Non-pigmented ciliary epithelial cell (primary cell): ENCODE measurements around the gene ZFAND3.
"Not testable (repeated sequence)": the region's sequence is repeated elsewhere in the genome, so short reads cannot be mapped to it uniquely, and the experiment has no call there.

Source experiments
- DNase-seq: peaks from one replicate; pipeline ENCODE4 v3.0.0-alpha.2; 2010; ENCODE audit warnings: low read depth

The ZFAND3 gene

GRCh38 chr6:37865504-37865903 lies 46.0 kb downstream of the ZFAND3 start:
- DNase-seq = no peak

DNA sequence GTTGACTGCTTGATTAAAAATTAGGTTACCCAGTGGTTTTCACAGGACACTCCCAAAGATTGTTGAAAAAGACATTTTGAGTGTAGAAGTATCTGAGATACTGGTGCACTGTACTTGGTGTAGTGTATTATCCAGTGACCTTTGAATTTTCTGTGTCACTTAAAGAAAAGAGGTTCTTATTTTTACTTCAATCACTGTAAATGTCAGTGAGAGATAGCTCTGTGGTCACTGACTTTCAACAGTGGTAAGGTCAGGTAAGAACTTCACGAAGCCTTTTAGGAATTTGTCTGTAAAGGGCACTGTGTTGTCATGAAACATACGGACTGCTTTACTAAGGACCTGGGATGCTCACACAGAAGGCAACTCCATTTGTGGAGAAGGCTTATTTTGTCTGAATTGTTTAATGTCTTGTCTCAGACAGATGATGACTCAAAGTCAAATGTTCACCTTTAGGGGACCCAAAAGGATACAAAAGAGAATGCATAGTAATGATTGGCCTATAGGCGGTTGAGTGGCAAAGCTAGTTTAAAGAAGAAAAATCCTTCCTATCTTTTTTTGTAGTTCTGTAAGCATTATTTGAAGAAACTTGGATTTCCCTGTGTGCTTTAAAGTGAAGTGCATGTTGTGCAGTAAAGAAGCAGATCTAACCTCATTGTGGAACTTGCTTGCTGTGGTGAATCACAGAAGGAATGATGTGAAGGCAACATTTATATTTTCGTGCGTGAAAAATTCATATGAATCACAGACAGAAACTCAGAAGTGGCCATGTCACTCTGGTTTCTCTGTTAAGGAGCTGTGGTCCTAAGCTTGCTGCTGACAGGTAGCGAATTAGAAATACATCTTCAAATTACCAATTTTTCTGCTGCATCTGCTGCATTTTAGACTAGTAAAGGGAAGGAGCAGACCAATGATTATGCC lies 47.3 kb downstream of the ZFAND3 start:
- no peak for DNase-seq

DNA sequence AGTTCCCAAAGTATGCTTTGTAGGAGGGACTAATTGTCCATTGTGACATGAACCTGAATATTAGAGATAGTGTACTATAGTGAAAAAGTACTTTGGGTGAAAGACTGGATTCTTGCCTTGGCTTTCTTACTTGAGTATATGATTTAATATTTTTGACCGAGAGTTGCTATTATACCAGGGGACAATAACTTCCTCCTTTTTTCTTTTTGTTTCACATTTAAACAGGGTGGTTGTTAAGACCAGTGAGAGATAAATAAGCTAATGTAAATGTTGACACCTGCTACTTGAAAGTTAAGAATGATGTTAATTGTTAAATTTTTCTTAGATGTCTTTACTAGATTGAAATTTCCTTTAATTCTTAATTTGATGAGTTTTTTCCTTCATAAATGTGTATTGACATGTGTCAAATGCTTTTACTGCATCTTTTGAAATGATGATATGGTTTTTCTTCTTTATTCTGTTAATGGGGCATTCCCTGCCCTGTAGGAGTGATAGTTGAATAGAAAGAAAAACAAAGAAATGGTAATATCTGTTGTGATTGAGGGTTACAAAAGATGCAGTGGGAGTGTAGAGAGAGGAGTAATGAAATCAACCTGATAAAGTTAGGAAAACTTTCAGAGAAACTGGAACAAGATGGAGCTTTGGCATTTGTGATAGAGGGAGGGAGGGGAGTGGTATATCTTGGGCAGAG lies 48.4 kb downstream of the ZFAND3 start:
- DNase-seq = no peak

DNA sequence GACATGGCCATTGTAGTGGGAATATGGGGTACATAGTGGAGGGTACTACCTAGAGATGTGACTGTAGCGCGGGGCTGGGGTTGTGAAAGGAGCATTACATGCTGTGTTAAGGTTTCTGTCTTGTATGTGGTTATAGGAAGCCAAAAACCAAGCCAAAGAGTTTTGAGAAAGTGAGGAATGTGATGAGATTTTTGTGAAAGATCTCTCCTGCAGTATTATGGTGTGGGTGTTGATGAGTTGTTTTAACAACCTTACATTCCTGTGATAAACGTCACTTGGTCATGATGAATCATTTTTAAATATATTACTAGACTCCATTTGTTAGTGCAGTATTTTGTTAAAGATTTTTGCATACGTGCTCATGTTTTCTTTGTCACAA lies 48.9 kb downstream of the ZFAND3 start:
- peak; percentile 46 for DNase-seq

DNA sequence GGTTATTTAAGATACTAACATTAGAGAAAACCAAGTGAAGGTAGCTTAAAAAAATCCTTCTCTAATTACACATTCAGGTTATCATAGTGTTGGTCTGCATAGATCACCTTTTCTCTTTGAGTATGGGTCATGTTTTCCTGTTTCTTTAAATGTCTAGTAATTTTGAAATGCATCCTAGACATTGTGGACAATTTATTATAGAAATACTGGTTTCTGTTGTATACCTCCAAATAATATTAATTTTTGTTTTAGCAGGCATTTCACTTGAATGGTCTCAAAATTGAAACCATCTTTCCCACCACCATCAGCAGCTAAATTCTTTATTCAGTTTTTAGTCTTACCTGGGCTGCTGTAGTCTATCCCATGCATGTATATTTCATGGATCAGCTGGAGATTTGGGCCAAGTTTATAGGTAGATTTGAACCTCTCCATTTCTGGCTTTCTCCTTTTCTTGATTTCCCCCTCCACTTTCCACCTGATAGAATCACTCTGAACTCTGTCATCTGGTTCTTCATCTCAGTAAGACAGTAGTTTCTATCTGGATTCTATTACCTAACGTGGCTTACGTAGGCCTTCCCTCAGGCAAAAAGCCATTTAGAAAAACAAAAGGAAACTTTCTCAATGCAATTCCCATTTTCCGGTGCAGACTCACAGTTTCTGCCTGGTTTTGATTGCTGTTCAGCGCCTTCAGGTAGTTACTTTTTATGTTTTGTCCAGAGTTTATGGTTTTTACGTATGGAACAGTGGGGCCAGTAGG lies 52.3 kb downstream of the ZFAND3 start:
- no peak for DNase-seq

DNA sequence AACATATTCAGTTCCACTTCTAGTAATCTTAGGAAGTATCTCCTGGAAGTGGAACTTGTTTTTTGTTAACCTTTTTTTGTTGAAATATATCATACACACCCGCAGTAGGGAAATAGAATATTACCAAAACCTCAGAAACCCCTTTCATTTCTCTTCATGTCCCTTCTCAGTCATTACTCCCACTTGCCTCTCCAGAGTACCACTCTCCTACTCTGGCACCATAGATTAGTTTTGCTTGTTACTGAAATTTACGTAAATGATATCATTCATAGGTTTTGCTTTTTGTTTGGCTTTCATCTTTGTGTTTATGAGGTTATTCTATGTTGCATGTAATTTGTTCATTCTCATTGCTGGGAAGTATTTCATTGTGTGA lies 52.8 kb downstream of the ZFAND3 start:
- no peak for DNase-seq

DNA sequence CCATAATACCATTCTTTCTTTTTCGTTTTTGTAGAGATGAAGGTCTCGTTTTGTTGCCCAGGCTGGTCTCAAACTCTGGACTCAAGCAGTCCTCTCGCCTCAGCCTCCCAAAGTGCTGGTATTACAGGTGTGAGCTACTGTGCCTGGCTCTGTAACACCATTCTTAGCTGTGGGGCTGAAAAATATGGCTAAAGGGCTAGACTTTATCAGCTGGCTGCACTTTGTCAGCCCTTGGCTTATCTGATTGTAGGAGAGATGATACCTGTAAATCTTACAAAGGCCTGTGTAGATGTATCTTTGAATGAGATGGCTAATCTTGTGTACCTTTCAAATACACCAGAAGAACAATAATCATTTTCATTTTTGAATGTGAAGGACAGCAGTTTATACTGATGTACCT lies 55.2 kb downstream of the ZFAND3 start:
- no peak for DNase-seq

GRCh38 chr6:37875561-37876309 lies 56.2 kb downstream of the ZFAND3 start:
- no peak for DNase-seq

- DNase-seq = no peak
Observed at GRCh38 chr6:37876843-37877242, 57.3 kb downstream of the ZFAND3 start.

DNA sequence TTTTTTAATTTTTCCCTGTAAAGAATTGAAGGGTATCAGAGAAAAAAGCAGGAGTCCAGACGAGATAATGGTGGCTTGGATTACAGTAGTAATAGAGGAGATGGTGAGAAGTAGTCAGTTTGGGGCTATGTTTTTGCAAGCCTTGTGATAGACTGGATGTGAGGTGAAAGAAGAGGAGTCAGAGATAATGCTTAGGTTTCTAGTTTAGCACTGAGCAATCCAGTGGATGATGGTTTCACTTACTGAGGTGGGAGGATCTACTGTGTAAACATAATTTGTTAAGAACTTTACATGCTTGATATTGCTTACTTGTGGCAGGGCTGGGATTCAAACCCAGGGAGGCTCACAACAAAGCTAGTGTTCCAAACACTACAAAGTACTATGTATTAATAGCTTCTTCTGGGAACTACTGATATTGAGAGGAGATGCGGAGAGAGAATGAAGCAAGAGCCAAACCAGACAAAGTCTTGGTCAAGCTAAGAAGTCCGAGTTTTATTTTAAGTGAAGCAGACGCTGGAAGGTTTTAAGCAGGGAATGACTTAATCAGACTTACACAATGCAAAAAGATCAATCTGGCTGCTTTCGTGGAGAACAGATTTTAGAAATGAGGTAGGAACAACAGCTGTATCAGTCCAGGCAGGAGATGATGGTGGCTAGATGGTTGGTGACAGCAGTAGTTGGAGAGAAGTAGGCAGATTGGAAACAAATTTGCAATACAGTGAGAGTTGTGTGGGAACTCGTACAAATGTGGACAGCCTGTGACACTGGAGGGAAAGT lies 58.0 kb downstream of the ZFAND3 start:
- no peak for DNase-seq

DNA sequence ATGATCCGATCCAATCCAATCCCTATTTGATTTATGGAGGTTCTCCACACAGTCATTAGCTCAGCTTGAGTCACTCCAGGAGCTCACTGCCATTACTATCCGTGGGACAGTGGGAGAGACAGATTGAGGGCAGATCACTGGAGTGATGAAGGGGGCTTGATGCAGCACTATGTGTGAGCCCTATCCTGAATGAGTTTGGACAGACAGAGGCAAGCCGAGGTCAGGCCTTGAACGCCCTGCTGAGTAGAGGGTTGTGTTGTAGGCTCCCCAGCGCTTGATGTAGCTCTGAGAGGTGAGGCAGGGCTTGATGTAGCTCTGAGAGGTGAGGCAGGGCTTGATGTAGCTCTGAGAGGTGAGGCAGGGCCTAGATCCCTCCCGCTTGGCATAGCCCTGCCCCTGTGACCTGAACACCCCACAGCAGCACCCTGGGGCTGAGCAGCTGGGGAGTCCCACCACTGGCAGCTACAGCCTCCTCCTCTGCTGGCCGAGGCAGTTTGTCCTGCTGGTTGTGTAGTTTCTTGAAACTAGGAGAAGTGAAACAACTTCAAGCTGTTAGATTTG lies 58.7 kb downstream of the ZFAND3 start:
- no peak for DNase-seq

DNA sequence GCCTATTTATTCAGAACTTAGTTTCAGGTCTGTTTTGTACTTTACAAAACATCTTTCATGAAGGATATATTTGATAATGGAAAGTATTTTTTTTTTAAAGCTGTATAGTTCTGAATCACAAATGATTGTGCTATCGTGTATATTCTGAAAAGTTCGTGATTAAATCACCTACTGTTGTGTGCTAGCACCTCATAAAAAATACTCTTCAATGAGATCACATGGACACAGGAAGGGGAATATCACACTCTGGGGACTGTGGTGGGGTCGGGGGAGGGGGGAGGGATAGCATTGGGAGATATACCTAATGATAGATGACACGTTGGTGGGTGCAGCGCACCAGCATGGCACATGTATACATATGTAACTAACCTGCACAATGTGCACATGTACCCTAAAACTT lies 61.1 kb downstream of the ZFAND3 start:
- DNase-seq = not testable (repeated sequence)

DNA sequence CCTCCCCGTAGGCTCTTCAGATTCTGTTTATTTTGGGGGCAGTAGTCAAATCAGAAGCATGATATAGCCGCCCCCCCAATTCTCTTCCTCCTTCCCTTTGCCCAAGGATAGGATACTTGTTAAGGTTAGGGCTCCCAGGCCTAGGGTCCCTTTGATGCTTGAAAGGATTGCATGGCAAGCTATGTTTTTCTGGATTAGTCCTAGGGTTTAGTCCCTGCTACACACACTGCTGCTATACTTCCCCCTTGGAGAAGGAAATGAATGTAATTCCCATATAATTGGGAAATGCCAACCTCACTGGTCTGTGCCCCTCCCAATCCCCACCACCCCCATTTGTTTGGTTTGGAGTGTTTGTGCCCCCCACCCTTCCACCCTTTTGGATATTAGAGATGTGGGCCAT lies 62.8 kb downstream of the ZFAND3 start:
- DNase-seq = no peak

DNA sequence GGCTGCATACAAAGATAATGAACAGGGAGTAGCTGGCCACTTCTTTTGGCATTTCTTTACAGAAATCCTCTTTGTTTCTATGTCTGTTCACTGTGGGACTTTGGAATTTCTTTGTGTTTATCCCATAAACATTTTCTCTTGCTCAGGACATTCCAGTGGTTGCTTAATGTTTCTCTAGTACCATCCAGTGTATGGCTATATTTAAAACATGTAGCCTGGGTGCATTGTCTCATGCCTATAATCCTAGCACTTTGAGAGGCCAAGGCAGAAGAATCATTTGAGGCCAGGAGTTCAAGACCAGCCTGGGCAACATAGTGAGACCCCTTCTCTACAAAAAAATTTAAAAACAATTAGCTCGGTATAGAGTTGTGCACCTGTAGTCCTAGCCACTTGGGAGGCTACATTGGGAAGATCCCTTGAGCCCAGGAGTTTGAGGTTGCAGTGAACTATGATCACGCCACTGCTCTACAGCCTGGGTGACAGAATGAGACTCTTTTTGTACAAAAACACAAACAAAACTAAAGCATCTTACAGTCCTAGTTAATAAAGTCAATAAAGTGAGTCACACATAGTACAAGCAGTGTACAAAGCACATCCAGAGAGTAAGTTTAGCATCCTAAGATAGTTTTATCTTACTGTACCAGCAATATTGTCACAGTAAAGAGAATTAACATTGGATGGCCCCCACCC lies 63.3 kb downstream of the ZFAND3 start:
- DNase-seq = peak; percentile 59

GRCh38 chr6:37884548-37884947 lies 65.0 kb downstream of the ZFAND3 start:
- no peak for DNase-seq

GRCh38 chr6:37889051-37889450 lies 69.5 kb downstream of the ZFAND3 start:
- no peak for DNase-seq

DNA sequence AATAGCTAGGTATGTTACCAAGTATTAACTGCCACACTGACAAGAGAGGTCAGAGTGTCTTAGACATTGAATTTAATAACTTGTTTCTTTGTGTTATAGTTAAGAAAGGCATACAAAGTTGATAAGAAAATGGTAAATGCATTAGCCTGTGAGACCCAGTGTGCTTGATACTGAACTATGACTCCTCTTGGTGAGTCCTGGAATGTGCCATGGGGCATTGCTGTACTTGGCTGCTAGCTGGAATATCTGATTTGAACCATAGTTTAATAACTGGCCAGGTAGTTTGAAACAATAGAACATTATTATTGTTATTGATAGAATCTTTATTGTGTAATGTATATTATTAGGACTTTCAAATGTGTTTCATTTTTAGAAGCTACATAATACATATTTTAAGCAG lies 70.0 kb downstream of the ZFAND3 start:
- DNase-seq = no peak

DNA sequence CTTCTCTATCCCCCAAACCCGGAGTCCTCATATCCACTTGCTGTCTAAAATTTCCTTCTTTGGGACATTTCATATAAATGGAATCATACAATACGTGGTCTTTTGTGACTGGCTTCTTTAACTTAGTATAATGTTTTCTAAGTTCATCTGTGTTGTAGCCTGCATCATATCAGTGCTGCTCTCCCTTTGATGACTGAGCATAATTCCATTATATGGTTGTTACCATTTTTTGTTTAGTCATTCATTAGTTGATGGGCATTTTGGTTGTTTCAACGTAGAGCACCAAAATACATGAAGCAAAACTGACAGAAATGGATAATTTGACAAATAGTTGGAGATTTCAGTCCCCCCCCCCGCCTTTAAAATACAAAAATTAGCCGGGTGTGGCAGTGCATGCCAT lies 71.5 kb downstream of the ZFAND3 start:
- no peak for DNase-seq

DNA sequence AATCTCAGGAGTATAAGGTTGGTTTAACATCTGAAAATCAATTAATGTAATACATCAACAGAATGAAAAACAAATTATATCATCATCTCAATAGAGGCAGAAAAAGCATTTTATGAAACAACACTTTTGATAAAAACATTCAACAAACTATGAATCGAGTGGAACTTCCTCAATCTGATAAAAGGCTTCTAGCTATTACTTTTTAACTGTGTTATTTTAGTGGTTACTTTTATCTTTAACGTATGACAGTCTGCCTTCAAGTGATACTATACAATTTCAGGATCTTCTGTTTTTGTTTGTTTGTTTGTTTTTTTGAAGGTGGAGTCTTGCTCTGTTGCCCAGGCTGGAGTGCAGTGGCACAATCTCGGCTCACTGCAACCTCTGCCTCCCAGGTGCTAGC lies 73.7 kb downstream of the ZFAND3 start:
- DNase-seq = no peak

DNA sequence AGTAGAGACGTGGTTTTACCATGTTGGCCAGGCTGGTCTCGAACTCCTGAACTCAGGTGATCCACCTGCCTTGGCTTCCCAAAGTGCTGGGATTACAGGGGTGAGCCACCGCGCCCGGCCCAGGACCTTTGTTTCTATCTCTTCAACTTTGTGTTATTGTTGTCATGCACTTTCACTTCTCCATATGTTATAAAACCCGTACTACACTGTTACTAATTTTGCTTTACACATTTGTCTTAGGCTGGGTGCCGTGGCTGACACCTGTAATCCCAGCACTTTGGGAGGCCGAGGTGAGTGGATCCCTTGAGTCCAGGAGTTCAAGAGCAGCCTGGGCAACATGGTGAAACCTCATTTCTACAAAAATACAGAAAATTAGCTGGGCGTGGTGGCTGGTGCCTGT lies 74.2 kb downstream of the ZFAND3 start:
- not testable (repeated sequence) for DNase-seq
